ENCODE results near the gene IFNAR1.
A peak's percentile ranks its signal among the peaks of the same experiment; 100 is the strongest.

IFNAR1 gene

GRCh38 chr21:33403128-33403785, 78.5 kb downstream of the IFNAR1 start, which contains the start of gene IFNGR2:
TSS of gene IFNGR2 (plus strand) at chr21:33403413. CDS start at chr21:33403544, 131 bp downstream.
- H3K4me2 ChIP-seq (ENCODE audit: low read depth, low read length): peak within 1 kb of the TSS; percentile 78; the same call in 1 of the 2 replicates
- TF ChIP-seq CTCF (IDR thresholded peaks at IDR 0.05; ENCODE audit: low read length) (no peak), EZH2phosphoT487 (IDR thresholded peaks at IDR 0.05; ENCODE audit: low read length) (no peak), EZH2 (optimal IDR thresholded peaks at IDR 0.05; ENCODE audit: low read depth, low read length) (no peak)
- H2AFZ ChIP-seq (ENCODE audit: low read length): peak within 1 kb of the TSS; percentile 72
- H3K27me3 ChIP-seq (replicated peaks; ENCODE audit: insufficient read depth, low read length): no peaks in the 10 kb centered on the region
- H4K20me1 ChIP-seq (ENCODE audit: insufficient read depth, low read length): peaks cover 4% of the 10 kb centered on the region; the same call in 1 of the 2 replicates
- no peaks in the 10 kb centered on the region for H3K9me3 ChIP-seq (replicated peaks; ENCODE audit: insufficient read depth, low read length)
- peaks cover 48% of the 10 kb centered on the region for H3K79me2 ChIP-seq (ENCODE audit: low read length)
- peak within 1 kb of the TSS; percentile 50; the same call in 1 of the 2 replicates for H3K27ac ChIP-seq (ENCODE audit: low read length)
- peak within 1 kb of the TSS; percentile 81 for H3K4me3 ChIP-seq (ENCODE audit: low read length)
- H3K36me3 ChIP-seq (replicated peaks; ENCODE audit: insufficient read depth, low read length): no peaks in the 10 kb centered on the region
- DNase-seq: peak; percentile 64
- peaks cover 11% of the 10 kb centered on the region for H3K4me1 ChIP-seq (ENCODE audit: low read length)
- no peaks in the 10 kb centered on the region for H3K9me2 ChIP-seq (replicated peaks; ENCODE audit: insufficient read depth, low read length)
- H3K9ac ChIP-seq (ENCODE audit: low read length): peak within 1 kb of the TSS; percentile 77
- peaks cover 5% of the 10 kb centered on the region for H3F3A ChIP-seq (ENCODE audit: insufficient read depth, low read length)

- Histone ChIP-seq H3K4me2 (ENCODE audit: low read depth, low read length) (peak overlapping the region; percentile 78), H3K36me3 (replicated peaks; ENCODE audit: insufficient read depth, low read length) (no peaks in the 10 kb centered on the region), H3K27me3 (replicated peaks; ENCODE audit: insufficient read depth, low read length) (no peaks in the 10 kb centered on the region), H3F3A (ENCODE audit: insufficient read depth, low read length) (peaks cover 5% of the 10 kb centered on the region), H3K9me2 (replicated peaks; ENCODE audit: insufficient read depth, low read length) (no peaks in the 10 kb centered on the region), H3K9ac (ENCODE audit: low read length) (peak overlapping the region; percentile 77), H3K79me2 (ENCODE audit: low read length) (peaks cover 54% of the 10 kb centered on the region), H3K4me3 (ENCODE audit: low read length) (peak overlapping the region; percentile 81), H2AFZ (ENCODE audit: low read length) (peak overlapping the region; percentile 72), H3K4me1 (ENCODE audit: low read length) (peaks cover 11% of the 10 kb centered on the region), H4K20me1 (ENCODE audit: insufficient read depth, low read length) (peaks cover 4% of the 10 kb centered on the region; the same call in 1 of the 2 replicates), H3K9me3 (replicated peaks; ENCODE audit: insufficient read depth, low read length) (no peaks in the 10 kb centered on the region), H3K27ac (ENCODE audit: low read length) (peak overlapping the region; percentile 50; the same call in 1 of the 2 replicates)
- TF ChIP-seq CTCF (IDR thresholded peaks at IDR 0.05; ENCODE audit: low read length): no peak
- TF ChIP-seq EZH2phosphoT487 (IDR thresholded peaks at IDR 0.05; ENCODE audit: low read length): no peak
- no peak for TF ChIP-seq EZH2 (optimal IDR thresholded peaks at IDR 0.05; ENCODE audit: low read depth, low read length)
- DNase-seq: peak; percentile 58
Measured at GRCh38 chr21:33403786-33404585, 79.2 kb downstream of the IFNAR1 start.

- no peaks in the 10 kb centered on the region for H3K9me2 ChIP-seq (replicated peaks; ENCODE audit: insufficient read depth, low read length)
- H2AFZ ChIP-seq (ENCODE audit: low read length): no peak overlapping the region
- H3K9ac ChIP-seq (ENCODE audit: low read length): no peak overlapping the region
- peaks cover 11% of the 10 kb centered on the region for H3K4me1 ChIP-seq (ENCODE audit: low read length)
- no peak overlapping the region for H3K4me3 ChIP-seq (ENCODE audit: low read length)
- peaks cover 6% of the 10 kb centered on the region for H3F3A ChIP-seq (ENCODE audit: insufficient read depth, low read length)
- H3K27me3 ChIP-seq (replicated peaks; ENCODE audit: insufficient read depth, low read length): no peaks in the 10 kb centered on the region
- H3K79me2 ChIP-seq (ENCODE audit: low read length): peaks cover 80% of the 10 kb centered on the region
- no peaks in the 10 kb centered on the region for H3K36me3 ChIP-seq (replicated peaks; ENCODE audit: insufficient read depth, low read length)
- no peak for TF ChIP-seq EZH2 (optimal IDR thresholded peaks at IDR 0.05; ENCODE audit: low read depth, low read length)
- TF ChIP-seq CTCF (IDR thresholded peaks at IDR 0.05; ENCODE audit: low read length): no peak
- no peak for TF ChIP-seq EZH2phosphoT487 (IDR thresholded peaks at IDR 0.05; ENCODE audit: low read length)
- no peak overlapping the region for H3K27ac ChIP-seq (ENCODE audit: low read length)
- H4K20me1 ChIP-seq (ENCODE audit: insufficient read depth, low read length): peaks cover 4% of the 10 kb centered on the region; the same call in 1 of the 2 replicates
- no peaks in the 10 kb centered on the region for H3K9me3 ChIP-seq (replicated peaks; ENCODE audit: insufficient read depth, low read length)
- DNase-seq: no peak
- H3K4me2 ChIP-seq (ENCODE audit: low read depth, low read length): no peak overlapping the region
Measured at GRCh38 chr21:33406493-33406892, 81.7 kb downstream of the IFNAR1 start.
